Cardiac muscle cell (in vitro differentiated cells and primary cell): ENCODE measurements around the gene HOXD9. TPM values are rescaled to one million over a fixed set of nuclear protein-coding genes. Genes with fewer than 3 reads are reported as not detected.

ENCODE experiments used
- DNase-seq, 2 donors: peaks; one replicate each; pipeline versions ENCODE4 v3.0.0 to v3.0.0-alpha.2; 2010 to 2017; ENCODE audit warnings: low read depth in 1 of 2, low spot score in 1 of 2
- H3K27ac ChIP-seq: fragments of 200-600 bp; sonication (generic); 2 replicates; pipeline ENCODE4 v1.5.1; 2016
- H3K27me3 ChIP-seq: fragments of 200-600 bp; sonication (generic); 2 replicates; pipeline ENCODE4 v1.6.0; 2016; ENCODE audit warnings: control low read depth
- H3K36me3 ChIP-seq: fragments of 200-600 bp; sonication (generic); 2 replicates; pipeline ENCODE4 v1.5.1; 2016; ENCODE audit warnings: control low read depth
- H3K4me1 ChIP-seq: fragments of 200-600 bp; sonication (generic); 2 replicates; pipeline ENCODE4 v1.8.1; 2017; ENCODE audit warnings: low read depth, mild to moderate bottlenecking, mixed run types
- H3K4me3 ChIP-seq: fragments of 200-600 bp; sonication (generic); 2 replicates; pipeline ENCODE4 v1.5.1; 2016; ENCODE audit warnings: mild to moderate bottlenecking
- H3K9me3 ChIP-seq: fragments of 200-600 bp; sonication (generic); 2 replicates; pipeline ENCODE4 v1.5.1; 2017; ENCODE audit warnings: low read depth, mild to moderate bottlenecking, control low read depth
- CTCF ChIP-seq: IDR thresholded peaks from 2 replicates; pipeline ENCODE4 v1.5.1; 2012; ENCODE audit warnings: low read depth, mild to moderate bottlenecking, low read length
- polyA plus RNA-seq: library from polyadenylated mRNA; unstranded; fragments of >200 nt; fragmentation: Nextera tagmentation; extraction: Ambion mirVana; gene quantifications from 2 replicates; pipeline ENCODE4 v1.2.1, GENCODE V29; 2016
- total RNA-seq: library from RNA; depleted of rRNA; stranded (reverse); fragments of >200 nt; gene quantifications from 2 replicates; pipeline ENCODE4 v1.2.3, GENCODE V29; 2016

The HOXD9 gene
- total and polyA plus RNA-seq, 2 experiments from 2014 or later, result not detected

DNA sequence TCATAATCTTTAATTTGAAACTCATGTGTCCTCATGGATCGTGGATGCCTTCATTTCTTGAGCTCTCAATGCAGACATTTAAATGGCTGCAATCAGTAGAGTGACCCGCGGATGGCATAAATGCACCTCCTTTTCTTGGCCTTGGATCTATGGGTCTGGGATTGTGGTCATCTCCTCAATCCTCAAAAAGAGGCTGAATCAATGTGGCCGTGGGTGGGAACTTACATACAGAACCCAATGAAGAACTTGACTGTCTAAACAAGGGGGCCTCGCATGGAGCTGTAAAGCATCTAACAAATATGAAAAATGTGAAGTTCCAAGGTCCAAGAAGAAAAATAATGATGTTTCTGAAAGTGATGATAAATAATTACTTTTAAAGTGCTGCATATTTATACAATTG is 27.1 kb upstream of the HOXD9 start:
- Histone ChIP-seq H3K4me3 (no peak overlapping the region), H3K4me1 (no peaks in the 10 kb centered on the region), H3K36me3 (no peaks in the 10 kb centered on the region), H3K27ac (no peak overlapping the region), H3K27me3 (peaks cover 100% of the 10 kb centered on the region), H3K9me3 (no peaks in the 10 kb centered on the region)
- TF ChIP-seq CTCF, result no peak
- no peak for DNase-seq

- no peak overlapping the region for H3K27ac ChIP-seq
- H3K4me1 ChIP-seq, result no peaks in the 10 kb centered on the region
- TF ChIP-seq CTCF, result no peak
- peaks cover 100% of the 10 kb centered on the region for H3K27me3 ChIP-seq
- no peak for DNase-seq
- no peaks in the 10 kb centered on the region for H3K9me3 ChIP-seq
- no peaks in the 10 kb centered on the region for H3K36me3 ChIP-seq
- no peak overlapping the region for H3K4me3 ChIP-seq
These were observed 26.1 kb upstream of the HOXD9 start for GRCh38 chr2:176096243-176096985.

DNA sequence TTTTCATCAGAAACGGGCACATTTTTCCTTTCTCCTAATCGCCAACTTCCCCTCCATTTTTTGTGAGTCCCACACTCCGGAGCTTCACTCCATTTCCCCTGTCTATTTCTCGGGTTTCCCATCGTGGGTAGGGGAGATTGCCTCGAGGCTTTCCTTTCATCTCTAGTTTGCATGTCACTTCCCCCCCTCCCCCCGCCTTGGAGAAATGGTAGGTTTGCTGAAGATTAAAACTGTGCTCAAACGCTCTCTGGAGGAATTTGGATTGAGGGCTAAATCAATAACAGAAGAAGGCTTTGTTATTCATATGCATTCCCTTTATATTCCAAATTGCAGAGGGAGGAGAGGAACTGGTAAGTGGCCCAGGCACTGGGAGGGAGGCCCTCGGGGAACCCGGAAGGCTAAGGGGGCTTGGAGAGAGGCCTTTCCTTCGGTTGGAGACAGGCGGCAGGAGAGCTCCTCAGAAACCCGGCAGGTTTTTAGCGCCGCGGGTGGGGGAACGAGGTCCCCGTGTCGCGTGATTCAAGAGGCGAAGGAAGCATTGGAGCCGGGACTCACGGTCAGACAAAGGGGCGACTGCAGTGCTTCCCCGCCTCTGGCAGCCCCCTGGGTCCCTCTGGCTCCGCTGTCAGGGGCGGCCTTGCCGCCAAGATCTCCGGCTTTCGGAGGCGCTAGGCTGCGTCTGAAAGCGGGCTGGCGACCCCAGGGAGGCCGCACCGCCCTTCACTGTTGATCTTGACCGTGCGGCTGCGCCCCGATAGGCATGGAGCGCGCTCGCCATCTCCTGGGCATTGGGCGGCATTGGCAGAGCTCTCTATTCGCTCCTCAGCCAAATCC is 25.3 kb upstream of the HOXD9 start:
- Histone ChIP-seq H3K27ac (no peak overlapping the region), H3K4me3 (peak overlapping the region; percentile 33), H3K4me1 (no peaks in the 10 kb centered on the region), H3K9me3 (no peaks in the 10 kb centered on the region), H3K27me3 (peaks cover 100% of the 10 kb centered on the region), H3K36me3 (no peaks in the 10 kb centered on the region)
- peak; percentile 65 to 88 for DNase-seq
- TF ChIP-seq CTCF, result peak; percentile 74

GRCh38 chr2:176097820-176098365 is 24.6 kb upstream of the HOXD9 start:
- Histone ChIP-seq H3K4me1 (no peaks in the 10 kb centered on the region), H3K4me3 (no peak overlapping the region)
- no peak for TF ChIP-seq CTCF

GRCh38 chr2:176098366-176099158 is 24.0 kb upstream of the HOXD9 start:
- Histone ChIP-seq H3K27ac (no peak overlapping the region), H3K27me3 (peaks cover 100% of the 10 kb centered on the region), H3K4me3 (no peak overlapping the region), H3K9me3 (no peaks in the 10 kb centered on the region), H3K36me3 (no peaks in the 10 kb centered on the region), H3K4me1 (no peaks in the 10 kb centered on the region)
- no peak for DNase-seq
- no peak for TF ChIP-seq CTCF

More at GRCh38 chr2:176097820-176098365, 24.6 kb upstream of the HOXD9 start:
- H3K9me3 ChIP-seq, result no peaks in the 10 kb centered on the region
- no peak for DNase-seq
- H3K36me3 ChIP-seq, result no peaks in the 10 kb centered on the region
- no peak overlapping the region for H3K27ac ChIP-seq
- H3K27me3 ChIP-seq, result peaks cover 100% of the 10 kb centered on the region
